Common myeloid progenitor, CD34-positive (primary cell): ENCODE measurements around the gene C10orf53.

Experiments
- CTCF ChIA-PET: fragments of 350-600 bp; sonication (Branson Sonifier 250); formaldehyde crosslinking; loops from one replicate; lab custom pipeline; 2021; ENCODE audit warnings: antibody characterized with exemption; lab: Charles Lee
- POLR2A ChIA-PET: fragments of 350-600 bp; sonication (Branson Sonifier 250); formaldehyde crosslinking; loops from one replicate; lab custom pipeline; 2021; ENCODE audit warnings: antibody characterized with exemption; lab: Charles Lee
- DNase-seq, 3 donors: peaks; one replicate each; pipeline versions ENCODE4 v3.0.0 to v3.0.0-alpha.2; 2013
- H3K27ac ChIP-seq, 2 experiments: 1 replicate in 1 of 2; 2 replicates in 1 of 2; pipeline ENCODE4 v1.7.0; 2013; ENCODE audit warnings: inconsistent platforms in 2 of 2, low read length in 2 of 2, mild to moderate bottlenecking in 2 of 2, low read depth in 1 of 2, moderate library complexity in 1 of 2; ENCODE audit not compliant: severe bottlenecking in 2 of 2, insufficient read depth in 1 of 2, poor library complexity in 1 of 2
- H3K27me3 ChIP-seq, 5 experiments: replicated peaks in 2 of 5; 1 replicate in 3 of 5; 2 replicates in 2 of 5; pipeline versions ENCODE4 v1.6.1 to v1.7.0; 2013; ENCODE audit warnings: low read length in 4 of 5, mild to moderate bottlenecking in 2 of 5, moderate library complexity in 2 of 5, inconsistent platforms in 1 of 5; ENCODE audit not compliant: insufficient read depth in 5 of 5, control insufficient read depth in 4 of 5
- H3K36me3 ChIP-seq, 4 experiments: 1 replicate in 2 of 4; 2 replicates in 2 of 4; pipeline versions ENCODE4 v1.6.1 to v1.7.0; 2013; ENCODE audit warnings: low read length in 3 of 4, control low read depth in 1 of 4, mild to moderate bottlenecking in 1 of 4; ENCODE audit not compliant: control insufficient read depth in 4 of 4, insufficient read depth in 4 of 4
- H3K4me1 ChIP-seq, 4 experiments: 1 replicate in 3 of 4; 2 replicates in 1 of 4; pipeline versions ENCODE4 v1.6.1 to v1.7.1; 2013; ENCODE audit warnings: low read length in 3 of 4, mild to moderate bottlenecking in 3 of 4, control low read depth in 1 of 4, inconsistent platforms in 1 of 4, moderate library complexity in 1 of 4; ENCODE audit not compliant: control insufficient read depth in 4 of 4, insufficient read depth in 4 of 4; ENCODE audit errors: control extremely low read depth in 1 of 4
- H3K4me3 ChIP-seq, 7 experiments: 1 replicate in 4 of 7; 2 replicates in 3 of 7; pipeline versions ENCODE4 v1.5.1 to v1.7.0; 2013; ENCODE audit warnings: mild to moderate bottlenecking in 7 of 7, low read length in 6 of 7, moderate library complexity in 6 of 7, inconsistent platforms in 2 of 7, low read depth in 2 of 7, control low read depth in 1 of 7; ENCODE audit not compliant: insufficient read depth in 4 of 7, control insufficient read depth in 1 of 7; ENCODE audit errors: extremely low read depth in 1 of 7
- H3K9me3 ChIP-seq, 5 experiments: 1 replicate in 4 of 5; 2 replicates in 1 of 5; pipeline versions ENCODE4 v1.6.1 to v1.7.1; 2013; ENCODE audit warnings: low read length in 4 of 5, mild to moderate bottlenecking in 2 of 5, inconsistent platforms in 1 of 5, low read depth in 1 of 5, moderate library complexity in 1 of 5; ENCODE audit not compliant: control insufficient read depth in 4 of 5, insufficient read depth in 2 of 5; ENCODE audit errors: control extremely low read depth in 1 of 5
- WGBS: methylation state at CpG from one replicate; pipeline ENCODE4 v1.1.5; 2013; ENCODE audit not compliant: insufficient coverage; 5-methylcytosine and 5-hydroxymethylcytosine counted together

The C10orf53 gene

DNA sequence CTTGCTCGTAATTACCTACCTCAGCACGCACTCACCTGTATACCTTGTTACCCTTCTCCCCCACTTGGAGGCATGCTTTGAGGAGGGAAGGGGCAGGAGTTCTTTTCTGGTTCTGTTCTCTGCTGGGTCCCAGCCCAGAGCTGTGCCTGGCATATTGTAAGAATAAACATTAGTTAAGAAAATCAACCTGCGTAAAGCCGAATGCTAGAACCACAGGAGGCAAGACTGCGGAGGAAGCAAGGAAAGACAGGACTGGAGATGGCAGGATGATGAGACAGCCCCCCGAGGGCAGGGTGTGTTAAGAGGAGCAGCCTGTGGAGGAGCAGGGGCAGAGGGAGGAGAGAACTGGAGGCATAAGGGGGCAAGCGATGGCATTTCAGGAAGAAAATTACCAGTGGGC lies 9.5 kb downstream of the C10orf53 start:
- H3K4me3 ChIP-seq: no peak overlapping the region
- ChIA-PET POLR2A (no interaction called here), CTCF (no interaction called here)
- H3K9me3 ChIP-seq: peaks cover 0 to 28% (median 19%) of the 10 kb centered on the region in 5 experiments
- H3K27me3 ChIP-seq: peaks cover 11 to 71% (median 43%) of the 10 kb centered on the region in 5 experiments
- H3K27ac ChIP-seq: no peak overlapping the region
- WGBS: 20% methylated on average over 7 of the region's 7 CpGs
- no peaks in the 10 kb centered on the region for H3K4me1 ChIP-seq
- DNase-seq: no peak
- no peaks in the 10 kb centered on the region for H3K36me3 ChIP-seq

DNA sequence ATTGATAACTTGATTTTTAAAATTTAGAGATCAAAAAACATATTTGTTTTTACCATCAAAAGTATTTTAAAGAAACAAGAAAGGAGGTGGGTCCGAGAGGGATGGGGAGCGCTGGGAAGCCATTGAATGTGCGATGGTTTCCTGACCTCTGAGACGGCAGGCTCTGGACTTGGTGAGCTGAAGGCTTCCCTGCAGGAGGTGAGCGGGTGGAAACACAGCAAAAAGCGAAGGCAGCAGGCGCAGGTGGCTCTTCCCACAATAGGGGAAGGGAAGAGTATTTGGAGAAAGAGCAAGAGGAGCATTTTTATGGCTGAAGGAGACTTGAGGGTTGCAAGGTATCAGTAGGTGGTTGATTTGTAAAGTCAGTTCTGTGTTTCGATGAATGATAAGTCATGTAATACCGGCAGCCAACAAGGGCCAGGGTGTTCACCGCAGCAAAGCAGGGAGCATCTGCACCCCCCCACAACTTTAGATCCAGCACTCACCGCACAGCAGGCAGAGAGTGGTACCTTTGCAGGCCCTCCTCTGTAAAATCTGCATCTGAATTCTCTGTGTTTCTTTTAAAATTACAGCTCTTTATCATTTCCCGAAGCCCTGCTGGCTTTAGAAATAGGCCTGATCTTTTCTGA lies 10.5 kb downstream of the C10orf53 start:
- 19% methylated on average over 11 of the region's 12 CpGs for WGBS
- Histone ChIP-seq H3K4me1 (no peaks in the 10 kb centered on the region), H3K27me3 (peaks cover 11 to 76% (median 46%) of the 10 kb centered on the region in 5 experiments), H3K9me3 (peaks cover 0 to 28% (median 19%) of the 10 kb centered on the region in 5 experiments), H3K36me3 (no peaks in the 10 kb centered on the region), H3K4me3 (no peak overlapping the region), H3K27ac (no peak overlapping the region)
- CTCF ChIA-PET: no interaction called here
- POLR2A ChIA-PET: no interaction called here
- DNase-seq: no peak

DNA sequence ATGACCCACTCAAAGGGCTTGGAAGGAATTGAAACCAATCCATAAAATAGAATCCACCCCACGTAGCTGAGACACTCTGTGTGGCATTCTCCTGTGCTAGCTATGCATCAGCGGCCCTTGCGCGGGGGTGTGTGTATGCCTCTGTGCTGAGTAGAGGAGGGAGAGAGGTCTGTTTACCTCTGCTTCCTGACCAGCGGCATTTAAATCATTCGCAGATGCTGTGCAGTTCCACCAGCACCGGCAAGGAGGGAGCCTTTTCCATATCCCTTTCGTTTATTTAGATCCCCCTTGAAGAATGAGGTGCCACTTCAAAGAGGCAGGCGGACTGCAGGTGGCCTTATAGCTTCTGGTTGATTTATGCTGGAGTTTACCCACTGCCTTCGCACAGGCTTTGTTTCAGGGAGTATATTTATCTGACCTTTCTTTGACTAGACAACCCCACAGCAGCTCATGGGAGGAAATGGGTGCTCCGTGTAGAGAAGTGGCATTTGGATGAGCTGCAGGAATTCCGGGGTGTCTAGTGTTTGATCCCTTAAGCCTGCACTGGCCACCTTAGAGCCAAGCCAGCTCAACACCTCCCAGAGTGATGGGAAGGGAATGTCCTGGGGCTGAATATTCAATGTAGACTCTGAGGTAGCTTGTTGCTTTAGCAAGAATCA lies 11.4 kb downstream of the C10orf53 start:
- WGBS: 9% methylated on average over 5 of the region's 12 CpGs
- DNase-seq: no peak
- H3K9me3 ChIP-seq: peaks cover 0 to 28% (median 19%) of the 10 kb centered on the region in 5 experiments
- H3K36me3 ChIP-seq: no peaks in the 10 kb centered on the region
- ChIA-PET CTCF (no interaction called here), POLR2A (no interaction called here)
- H3K27me3 ChIP-seq: peaks cover 11 to 78% (median 49%) of the 10 kb centered on the region in 5 experiments
- H3K27ac ChIP-seq: no peak overlapping the region
- H3K4me3 ChIP-seq: no peak overlapping the region
- no peaks in the 10 kb centered on the region for H3K4me1 ChIP-seq

DNA sequence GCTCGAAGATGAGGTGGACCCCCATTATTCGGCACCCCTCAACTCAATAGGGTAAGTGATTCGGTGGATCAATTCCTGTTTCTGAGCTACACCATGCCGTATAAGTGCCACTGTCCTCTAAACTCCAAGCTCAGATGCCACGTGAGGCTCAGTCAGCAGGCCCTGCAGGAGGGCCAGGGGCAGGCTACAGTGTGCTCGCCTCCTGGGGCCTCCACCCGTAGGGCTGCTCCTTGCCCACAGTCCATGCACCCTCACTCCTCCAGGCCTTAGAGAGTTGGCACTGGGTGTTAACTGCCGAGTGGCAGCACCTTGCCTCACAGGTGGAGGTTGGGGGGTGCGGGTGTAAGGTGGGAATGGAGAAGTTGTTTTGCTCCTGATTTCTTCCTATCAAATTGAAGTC lies 12.1 kb downstream of the C10orf53 start:
- H3K27me3 ChIP-seq: peaks cover 11 to 82% (median 50%) of the 10 kb centered on the region in 5 experiments
- CTCF ChIA-PET: no interaction called here

DNA sequence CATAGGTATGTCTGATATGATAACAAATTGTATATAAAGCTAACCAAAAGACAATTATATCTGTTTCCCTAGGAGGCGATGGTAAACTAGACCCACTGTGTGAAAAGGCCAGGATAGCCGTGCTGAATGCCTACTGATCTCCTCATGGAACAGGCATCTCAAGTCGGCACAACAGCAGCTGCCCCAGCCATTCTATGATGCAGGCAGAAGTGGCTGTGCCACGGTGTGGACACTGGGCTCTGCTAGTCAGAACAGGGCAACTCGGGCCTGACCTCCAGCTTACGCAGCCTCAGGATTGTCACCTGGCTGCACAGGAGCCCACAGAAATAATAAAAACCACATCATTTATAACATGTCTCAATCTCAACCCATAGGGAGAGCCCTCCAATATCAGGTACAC lies 15.0 kb downstream of the C10orf53 start:
- ChIA-PET CTCF (no interaction called here), POLR2A (no interaction called here)
- no peak overlapping the region for H3K4me3 ChIP-seq
- no peak for DNase-seq
- peaks cover 0 to 8% (median 5%) of the 10 kb centered on the region in 5 experiments for H3K9me3 ChIP-seq
- H3K27me3 ChIP-seq: peaks cover 8 to 60% (median 34%) of the 10 kb centered on the region in 5 experiments
- WGBS: 92% methylated on average over 5 of the region's 6 CpGs
- H3K36me3 ChIP-seq: no peaks in the 10 kb centered on the region
- no peak overlapping the region for H3K27ac ChIP-seq
- H3K4me1 ChIP-seq: no peaks in the 10 kb centered on the region

More for the DNA sequence above, 12.1 kb downstream of the C10orf53 start:
- POLR2A ChIA-PET: no interaction called here
- H3K4me1 ChIP-seq: no peaks in the 10 kb centered on the region
- no peaks in the 10 kb centered on the region for H3K36me3 ChIP-seq
- peaks cover 0 to 24% (median 19%) of the 10 kb centered on the region in 5 experiments for H3K9me3 ChIP-seq
- no peak for DNase-seq
- WGBS: 51% methylated on average over 6 of the region's 9 CpGs
- H3K27ac ChIP-seq: no peak overlapping the region
- no peak overlapping the region for H3K4me3 ChIP-seq

DNA sequence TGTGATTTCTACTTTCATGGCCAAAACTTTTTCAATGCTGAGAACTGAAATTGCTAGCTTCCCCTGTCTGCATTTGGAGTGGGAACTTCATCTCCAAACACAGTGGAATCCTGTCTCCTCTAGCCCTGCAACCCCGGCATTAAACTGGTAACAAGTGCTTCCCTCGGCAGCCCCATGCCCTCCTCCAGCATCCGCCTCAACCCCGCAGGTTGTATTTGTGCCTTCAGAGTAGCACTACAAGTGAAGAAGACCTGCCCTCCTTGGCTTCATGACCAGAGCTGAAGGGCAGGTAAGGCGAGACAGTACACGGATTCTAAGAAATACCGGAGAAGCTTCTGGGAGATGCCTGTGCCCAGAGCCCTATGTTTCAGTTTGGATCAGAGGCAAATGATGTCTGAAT lies 16.9 kb downstream of the C10orf53 start:
- Histone ChIP-seq H3K4me3 (no peak overlapping the region), H3K27ac (no peak overlapping the region), H3K4me1 (no peaks in the 10 kb centered on the region), H3K36me3 (no peaks in the 10 kb centered on the region), H3K9me3 (peaks cover 0 to 8% (median 5%) of the 10 kb centered on the region in 5 experiments), H3K27me3 (peaks cover 0 to 49% (median 24%) of the 10 kb centered on the region in 5 experiments)
- no peak for DNase-seq
- CTCF ChIA-PET: no interaction called here
- WGBS: 83% methylated on average over 7 of the region's 7 CpGs
- POLR2A ChIA-PET: no interaction called here

DNA sequence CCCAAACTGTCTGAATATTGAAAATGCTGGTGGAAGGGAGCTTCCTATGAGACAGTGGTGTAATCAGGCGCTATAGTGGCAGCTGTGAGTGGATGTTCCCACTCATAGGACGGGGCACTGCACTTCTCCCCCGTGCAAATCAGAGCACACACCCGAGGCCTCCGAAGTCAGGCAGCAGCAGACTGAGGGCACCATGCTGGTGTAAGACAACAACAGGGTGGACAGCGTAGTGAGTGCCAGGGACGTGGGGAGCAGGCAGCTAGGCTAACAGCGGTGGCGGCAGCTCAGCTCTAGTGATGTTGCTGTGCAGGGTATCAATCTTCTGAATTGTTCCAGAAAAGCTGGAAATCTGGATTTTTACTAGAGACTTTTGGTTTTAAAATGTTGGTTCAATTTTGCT lies 19.2 kb downstream of the C10orf53 start:
- H3K9me3 ChIP-seq: peaks cover 0 to 5% (median 0%) of the 10 kb centered on the region in 5 experiments
- H3K27ac ChIP-seq: no peak overlapping the region
- WGBS: 88% methylated on average over 9 of the region's 9 CpGs
- ChIA-PET CTCF (no interaction called here), POLR2A (no interaction called here)
- H3K4me1 ChIP-seq: no peaks in the 10 kb centered on the region
- H3K27me3 ChIP-seq: peaks cover 0 to 29% (median 13%) of the 10 kb centered on the region in 5 experiments
- no peaks in the 10 kb centered on the region for H3K36me3 ChIP-seq
- H3K4me3 ChIP-seq: no peak overlapping the region
- DNase-seq: no peak
